HCT116 (cell line): ENCODE data around the gene PLAC9. TPM values are rescaled to one million over a fixed set of nuclear protein-coding genes. Genes with fewer than 3 reads are reported as not detected.

Source experiments
- ATAC-seq: fragments of 200-7000 bp; cut with Tn5 transposase; 2 replicates; pipeline ENCODE4 v1.9.1; 2020; ENCODE audit warnings: mild to moderate bottlenecking, moderate library complexity
- BruUV-seq: library from RNA; stranded (reverse); fragments of 400-500 nt; replicated peaks from 2 replicates; lab custom pipeline; 2021; lab: Mats Ljungman, UMichigan
- CTCF ChIA-PET: fragments of 300-600 bp; sonication (Branson Sonifier 250); formaldehyde crosslinking; loops from one replicate; lab custom pipeline; 2021; ENCODE audit warnings: antibody characterized with exemption; lab: Charles Lee
- POLR2A ChIA-PET: fragments of 300-600, 350-600 bp; sonication (Branson Sonifier 250); formaldehyde crosslinking; loops from one replicate; lab custom pipeline; 2021; ENCODE audit warnings: antibody characterized with exemption; lab: Charles Lee
- RAD21 ChIA-PET, 2 experiments: fragments of 300-600 bp; sonication (Branson Sonifier 250); formaldehyde crosslinking; loops; one replicate each; lab custom pipeline; 2023; ENCODE audit warnings: low total read pairs in 2 of 2; ENCODE audit not compliant: uncharacterized antibody in 2 of 2, unreplicated experiment in 2 of 2, low non-redundant PET in 1 of 2; lab: Charles Lee
- DNase-seq: peaks from one replicate; pipeline ENCODE4 v3.0.0-alpha.2; 2010; ENCODE audit warnings: low read depth, low spot score
- H2AFZ ChIP-seq: fragments of 200-600 bp; shearing (Covaris generic), sonication (generic); 2 replicates; pipeline ENCODE4 v1.6.1; 2017; ENCODE audit warnings: low read depth, mixed run types, mixed read lengths, antibody characterized with exemption, low read length; ENCODE audit not compliant: poor library complexity, severe bottlenecking
- H3K27ac ChIP-seq: 2 replicates; pipeline ENCODE4 v1.5.1; 2012; ENCODE audit warnings: low read depth, low read length
- H3K27me3 ChIP-seq: fragments of 200-600 bp; sonication (generic); 2 replicates; pipeline ENCODE4 v1.6.1; 2016; ENCODE audit warnings: mixed run types, low read length, mixed read lengths; ENCODE audit not compliant: insufficient read depth
- H3K36me3 ChIP-seq, 2 experiments: fragments of 200-500 bp in 1 of 2; fragments of 200-600 bp in 1 of 2; sonication (Bioruptor generic) in 1 of 2; sonication (generic) in 1 of 2; 2 replicates each; pipeline versions ENCODE4 v1.5.1 to v1.6.1; 2014 to 2016; ENCODE audit warnings: low read length in 2 of 2, inconsistent platforms in 1 of 2, mixed read lengths in 1 of 2, mixed run types in 1 of 2; ENCODE audit not compliant: insufficient read depth in 2 of 2, control insufficient read depth in 1 of 2
- H3K4me1 ChIP-seq, 2 experiments: fragments of 200-600 bp in 1 of 2; sonication (generic) in 1 of 2; 2 replicates each; pipeline versions ENCODE4 v1.5.1 to v1.6.1; 2012 to 2017; ENCODE audit warnings: low read length in 2 of 2, inconsistent platforms in 1 of 2, mild to moderate bottlenecking in 1 of 2, mixed read lengths in 1 of 2, mixed run types in 1 of 2, moderate library complexity in 1 of 2; ENCODE audit not compliant: insufficient read depth in 2 of 2, control insufficient read depth in 1 of 2
- H3K4me2 ChIP-seq: fragments of 200-600 bp; sonication (generic); 2 replicates; pipeline ENCODE4 v1.6.1; 2017; ENCODE audit warnings: mixed run types, low read length, mixed read lengths
- H3K4me3 ChIP-seq, 2 experiments: fragments of 200-600 bp in 1 of 2; sonication (generic) in 1 of 2; replicated peaks in 1 of 2; 2 replicates each; pipeline ENCODE4 v1.5.1; 2011 to 2016; ENCODE audit warnings: low read length in 2 of 2, control low read depth in 1 of 2, low read depth in 1 of 2, mild to moderate bottlenecking in 1 of 2, mixed read lengths in 1 of 2, mixed run types in 1 of 2
- H3K79me2 ChIP-seq: fragments of 200-600 bp; sonication (generic); 2 replicates; pipeline ENCODE4 v1.6.1; 2017; ENCODE audit warnings: mild to moderate bottlenecking, mixed run types, low read length, moderate library complexity, mixed read lengths; ENCODE audit not compliant: insufficient read depth
- H3K9ac ChIP-seq: fragments of 200-600 bp; sonication (generic); 2 replicates; pipeline ENCODE4 v1.6.1; 2016; ENCODE audit warnings: low read length, mixed read lengths
- H3K9me2 ChIP-seq: fragments of 200-600 bp; sonication (generic), shearing (Covaris generic); 2 replicates; pipeline ENCODE4 v1.6.1; 2017; ENCODE audit warnings: mixed run types, mild to moderate bottlenecking, moderate library complexity; ENCODE audit not compliant: insufficient read depth
- H3K9me3 ChIP-seq, 2 experiments: fragments of 200-500 bp in 1 of 2; fragments of 200-600 bp in 1 of 2; sonication (Bioruptor generic) in 1 of 2; sonication (generic) in 1 of 2; 2 replicates each; pipeline ENCODE4 v1.6.1; 2014 to 2017; ENCODE audit warnings: low read length in 2 of 2, mixed read lengths in 2 of 2, inconsistent platforms in 1 of 2, low read depth in 1 of 2, mild to moderate bottlenecking in 1 of 2, mixed run types in 1 of 2, moderate library complexity in 1 of 2; ENCODE audit not compliant: control insufficient read depth in 1 of 2, insufficient read depth in 1 of 2
- H4K20me1 ChIP-seq: fragments of 200-600 bp; sonication (generic), shearing (Covaris generic); 2 replicates; pipeline ENCODE4 v1.6.1; 2017; ENCODE audit warnings: mixed run types, mild to moderate bottlenecking, moderate library complexity; ENCODE audit not compliant: insufficient read depth
- ATF3 ChIP-seq: IDR thresholded peaks from 2 replicates; pipeline ENCODE4 v1.6.1; 2012
- CBX3 ChIP-seq: IDR thresholded peaks from 2 replicates; pipeline ENCODE4 v1.6.1; 2012; ENCODE audit warnings: low read depth
- CEBPB ChIP-seq: IDR thresholded peaks from 2 replicates; pipeline ENCODE4 v1.6.1; 2012; ENCODE audit warnings: low read depth
- CTCF ChIP-seq, 3 experiments: fragments of 200-600 bp in 1 of 3; sonication (generic) in 1 of 3; IDR thresholded peaks in 2 of 3; conservative IDR thresholded peaks in 1 of 3; 2 replicates each; pipeline ENCODE4 v1.5.1; 2012 to 2017; ENCODE audit warnings: low read depth in 2 of 3, low read length in 2 of 3, antibody characterized with exemption in 1 of 3, borderline replicate concordance in 1 of 3, control low read depth in 1 of 3, mild to moderate bottlenecking in 1 of 3, mixed read lengths in 1 of 3, mixed run types in 1 of 3, moderate library complexity in 1 of 3; ENCODE audit not compliant: insufficient read depth in 1 of 3
- EGR1 ChIP-seq: IDR thresholded peaks from 2 replicates; pipeline ENCODE4 v1.6.1; 2012; ENCODE audit warnings: low read depth
- ELF1 ChIP-seq: IDR thresholded peaks from 2 replicates; pipeline ENCODE4 v1.6.1; 2012; ENCODE audit warnings: low read depth, borderline replicate concordance
- EZH2 ChIP-seq: fragments of 200-600 bp; sonication (generic); IDR thresholded peaks from 2 replicates; pipeline ENCODE4 v1.6.1; 2017; ENCODE audit warnings: antibody characterized with exemption, mixed run types
- EZH2phosphoT487 ChIP-seq: fragments of 200-600 bp; IDR thresholded peaks from 2 replicates; pipeline ENCODE4 v1.6.1; 2018; ENCODE audit warnings: antibody characterized with exemption, borderline replicate concordance
- JUND ChIP-seq: IDR thresholded peaks from 2 replicates; pipeline ENCODE4 v1.6.1; 2012
- MAX ChIP-seq: IDR thresholded peaks from 2 replicates; pipeline ENCODE4 v1.6.1; 2012
- POLR2A ChIP-seq: IDR thresholded peaks from 2 replicates; pipeline ENCODE4 v1.7.0; 2011; ENCODE audit warnings: borderline replicate concordance; ENCODE audit not compliant: insufficient read depth, insufficient read length; ENCODE audit errors: extremely low read depth
- POLR2AphosphoS5 ChIP-seq: IDR thresholded peaks from 2 replicates; pipeline ENCODE4 v1.6.1; 2011; ENCODE audit warnings: mild to moderate bottlenecking, low read depth, low read length, moderate library complexity
- RAD21 ChIP-seq: IDR thresholded peaks from 2 replicates; pipeline ENCODE4 v1.6.1; 2012; ENCODE audit warnings: low read depth, mild to moderate bottlenecking
- SIN3A ChIP-seq: IDR thresholded peaks from 2 replicates; pipeline ENCODE4 v1.6.1; 2012; ENCODE audit warnings: low read depth
- SRF ChIP-seq: IDR thresholded peaks from 2 replicates; pipeline ENCODE4 v1.6.1; 2012; ENCODE audit warnings: low read depth
- TCF7L2 ChIP-seq: IDR thresholded peaks from 2 replicates; pipeline ENCODE4 v1.7.0; 2011; ENCODE audit warnings: borderline replicate concordance, inconsistent platforms; ENCODE audit not compliant: insufficient read depth, insufficient read length; ENCODE audit errors: extremely low read depth
- YY1 ChIP-seq: IDR thresholded peaks from 2 replicates; pipeline ENCODE4 v1.6.1; 2011; ENCODE audit warnings: low read length, low read depth, moderate library complexity, mild to moderate bottlenecking; ENCODE audit not compliant: insufficient replicate concordance; ENCODE audit errors: extremely low read depth
- ZBTB33 ChIP-seq: IDR thresholded peaks from 2 replicates; pipeline ENCODE4 v1.6.1; 2011; ENCODE audit warnings: mild to moderate bottlenecking, low read length, moderate library complexity; ENCODE audit not compliant: insufficient replicate concordance; ENCODE audit errors: extremely low read depth
- ZFX ChIP-seq: fragments of 450-650 bp; IDR thresholded peaks from 2 replicates; pipeline ENCODE4 v1.6.1; 2017
- ZNF274 ChIP-seq: fragments of 200-500 bp; sonication (Bioruptor generic); IDR thresholded peaks from 2 replicates; pipeline ENCODE4 v1.6.1; 2014; ENCODE audit warnings: mild to moderate bottlenecking, low read depth, low read length, inconsistent platforms
- intact Hi-C: fragments of 100-400 bp; cut with micrococcal nuclease; formaldehyde crosslinking; loops from 2 replicates; pipeline ENCODE4 v1.10.0; 2022
- total RNA-seq: library from RNA; stranded (reverse); gene quantifications from one replicate; pipeline ENCODE4 v1.2.1, GENCODE V29; 2021; ENCODE audit not compliant: unreplicated experiment

The PLAC9 gene
- total RNA-seq, 1 experiment from 2014 or later, result not detected

GRCh38 chr10:80158598-80159127 lies 26.1 kb downstream of the PLAC9 start:
- H3K9ac ChIP-seq, result peak overlapping the region; percentile 51
- H3K79me2 ChIP-seq, result peaks cover 13% of the 10 kb centered on the region; the same call in 1 of the 2 replicates
- H3K9me3 ChIP-seq, result no peaks in the 10 kb centered on the region
- H2AFZ ChIP-seq, result no peak overlapping the region
- H4K20me1 ChIP-seq, result no peaks in the 10 kb centered on the region
- H3K36me3 ChIP-seq, result peaks cover 13 to 63% of the 10 kb centered on the region in 2 experiments
- DNase-seq, result peak; percentile 82
- peak overlapping the region; percentile 1 to 29; a peak in 2 of 4 replicates for H3K4me3 ChIP-seq
- peak; percentile 86 for ATAC-seq
- CTCF ChIA-PET, result interaction anchor here (1.0 to 1.1 kb wide), 2 partner anchors 15 to 45 kb away, joined by 4 to 5 read pairs; no protein-coding TSS in a partner anchor
- H3K4me1 ChIP-seq, result peaks cover 33 to 65% of the 10 kb centered on the region in 2 experiments
- H3K9me2 ChIP-seq, result no peaks in the 10 kb centered on the region
- no TSS peak for BruUV-seq
- peak overlapping the region; percentile 94 for H3K27ac ChIP-seq
- RAD21 ChIA-PET, result interaction anchor here (0.6 to 1.5 kb wide), 3 partner anchors 15 to 325 kb away, joined by 3 to 4 read pairs (median 4); no protein-coding TSS in a partner anchor
- no peaks in the 10 kb centered on the region for H3K27me3 ChIP-seq
- intact Hi-C loops, result loop anchor here (2.0 kb wide), 2 partner anchors 38 to 46 kb away; partner anchors contain the start of gene ANXA11
- peak overlapping the region; percentile 78 for H3K4me2 ChIP-seq
- POLR2A ChIA-PET, result interaction anchor here (0.7 kb wide), 2 partner anchors 18 to 49 kb away, joined by 3 read pairs; no protein-coding TSS in a partner anchor
- TF ChIP-seq SIN3A (peak; percentile 100), YY1 (peak; percentile 34), EGR1 (peak; percentile 64), TCF7L2 (peak; percentile 87), POLR2AphosphoS5 (peak; percentile 74), JUND (peak; percentile 98), POLR2A (no peak), SRF (no peak; the same call in 1 of the 2 replicates), ZBTB33 (peak; percentile 76), ZNF274 (no peak), CTCF (IDR thresholded peaks at IDR 0.05 in 2 of 3, conservative IDR thresholded peaks at IDR 0.05 in 1 of 3; ENCODE audit: borderline replicate concordance in 1 of 3, insufficient read depth in 1 of 3, low read depth in 2 of 3, low read length in 2 of 3) (no peak), CBX3 (peak; percentile 94; the same call in 1 of the 2 replicates), EZH2 (no peak), ELF1 (no peak), EZH2phosphoT487 (no peak), MAX (peak; percentile 99), ATF3 (no peak), CEBPB (no peak; the same call in 1 of the 2 replicates), RAD21 (no peak), ZFX (no peak)
